GM12891 (cell line): ENCODE results near the gene PLPP7.

Source experiments
- DNase-seq: peaks from one replicate; pipeline ENCODE4 v3.0.0; 2011; ENCODE audit warnings: low spot score; ENCODE audit not compliant: insufficient read length
- FAIRE-seq: peaks from 2 replicates; lab custom pipeline; 2011; peaks lifted over from hg19 to GRCh38; lab: Jason Lieb, UNC
- PAX5 ChIP-seq: IDR thresholded peaks from 2 replicates; pipeline ENCODE4 v1.6.1; 2011; ENCODE audit warnings: low read length, moderate library complexity, mild to moderate bottlenecking; ENCODE audit not compliant: insufficient read depth, severe bottlenecking
- POLR2A ChIP-seq: IDR thresholded peaks from 2 replicates; pipeline ENCODE4 v1.6.1; 2011; ENCODE audit warnings: low read depth, low read length, control low read depth
- POLR2AphosphoS5 ChIP-seq: IDR thresholded peaks from 2 replicates; pipeline ENCODE4 v1.6.1; 2011; ENCODE audit warnings: low read depth, low read length, control low read depth
- POU2F2 ChIP-seq: IDR thresholded peaks from 2 replicates; pipeline ENCODE4 v1.6.1; 2011; ENCODE audit warnings: low read depth, mild to moderate bottlenecking, control low read depth, low read length, moderate library complexity
- SPI1 ChIP-seq: IDR thresholded peaks from 2 replicates; pipeline ENCODE4 v1.6.1; 2011; ENCODE audit warnings: low read depth, low read length, control low read depth
- TAF1 ChIP-seq: IDR thresholded peaks from 2 replicates; pipeline ENCODE4 v1.6.1; 2011; ENCODE audit warnings: low read depth, low read length, control low read depth

PLPP7 gene

DNA sequence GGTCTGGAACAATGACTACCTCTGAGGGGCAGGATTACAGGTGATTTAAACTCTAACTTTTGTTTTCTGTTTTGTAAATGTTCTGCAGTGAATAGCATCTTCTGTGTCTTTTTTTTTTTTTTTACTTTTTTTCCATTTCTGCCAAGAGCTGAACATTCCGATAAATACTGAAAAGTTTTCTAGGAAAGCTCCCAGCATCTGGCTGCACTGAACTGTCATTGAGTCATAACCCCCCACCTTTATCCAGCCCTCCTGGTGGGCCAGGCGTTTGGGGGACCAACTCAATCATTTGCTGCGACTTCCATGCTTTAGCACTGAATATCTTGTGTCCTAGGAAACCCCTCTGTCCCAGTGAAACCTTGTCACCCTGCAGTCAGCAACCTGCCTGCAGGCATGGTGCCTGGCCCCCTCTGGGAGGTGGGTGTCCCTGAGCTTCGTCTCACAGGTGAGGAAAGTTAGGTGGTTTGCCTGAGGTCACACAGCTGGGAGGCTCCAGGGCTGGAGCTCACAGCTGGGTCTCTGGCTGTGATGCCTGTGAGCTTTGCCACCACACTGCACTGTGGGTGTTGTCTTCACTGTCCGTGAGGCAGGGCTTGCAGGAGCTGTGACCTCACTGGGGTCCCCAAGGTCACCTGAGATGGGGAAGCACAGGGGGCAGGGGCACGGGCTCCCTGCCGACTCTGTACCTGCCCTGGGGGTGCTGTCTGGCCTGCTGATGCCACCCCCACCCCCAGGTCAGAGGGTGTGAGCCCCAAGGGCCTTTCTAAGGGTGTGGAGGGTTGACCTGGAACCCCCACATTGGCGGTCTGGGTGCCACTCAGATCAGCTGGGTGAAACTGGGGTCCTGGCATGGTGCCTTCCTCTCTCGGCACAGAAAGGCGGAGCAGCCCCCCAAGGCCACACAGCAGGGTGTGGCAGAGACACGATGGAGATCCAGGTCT is 14.1 kb downstream of the PLPP7 start:
- TF ChIP-seq POLR2A (no peak), POLR2AphosphoS5 (no peak), TAF1 (no peak), PAX5 (no peak), POU2F2 (no peak), SPI1 (no peak)
- FAIRE-seq: no peak
- DNase-seq: no peak

DNA sequence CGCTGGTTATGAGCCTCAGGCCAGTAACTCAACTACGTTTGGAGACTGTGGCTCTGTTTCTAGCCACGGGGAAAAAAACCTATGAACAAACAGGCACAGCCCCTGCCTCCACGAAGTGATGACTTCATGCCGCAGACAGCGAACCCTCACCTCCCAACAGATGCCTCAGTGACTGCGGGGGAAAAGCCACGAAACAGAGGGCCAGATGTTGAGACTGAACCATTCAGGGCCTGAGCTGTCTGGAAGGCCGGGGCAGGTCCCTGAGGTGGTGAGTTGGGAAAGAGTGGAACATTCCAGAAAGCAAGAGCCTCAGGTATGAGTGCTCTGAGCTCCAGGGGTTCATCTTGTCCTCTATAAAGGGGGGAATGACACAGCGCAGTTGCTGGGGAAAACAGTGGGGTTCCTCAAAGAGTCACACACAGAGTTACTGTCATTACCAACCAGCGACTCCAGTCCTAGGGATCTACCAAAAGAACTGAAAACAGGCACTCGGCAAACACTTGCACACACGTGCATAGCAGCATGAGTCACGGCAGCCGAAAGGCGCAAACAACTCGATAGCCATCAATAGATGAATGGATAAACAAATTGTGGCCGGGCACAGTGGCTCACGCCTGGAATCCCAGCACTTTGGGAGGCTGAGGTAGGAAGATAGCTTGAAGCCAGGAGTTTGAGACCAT is 15.3 kb downstream of the PLPP7 start:
- no peak for DNase-seq
- no peak for TF ChIP-seq POU2F2
- TF ChIP-seq TAF1: no peak
- TF ChIP-seq PAX5: no peak
- TF ChIP-seq SPI1: no peak
- TF ChIP-seq POLR2A: no peak
- TF ChIP-seq POLR2AphosphoS5: no peak
- no peak for FAIRE-seq

DNA sequence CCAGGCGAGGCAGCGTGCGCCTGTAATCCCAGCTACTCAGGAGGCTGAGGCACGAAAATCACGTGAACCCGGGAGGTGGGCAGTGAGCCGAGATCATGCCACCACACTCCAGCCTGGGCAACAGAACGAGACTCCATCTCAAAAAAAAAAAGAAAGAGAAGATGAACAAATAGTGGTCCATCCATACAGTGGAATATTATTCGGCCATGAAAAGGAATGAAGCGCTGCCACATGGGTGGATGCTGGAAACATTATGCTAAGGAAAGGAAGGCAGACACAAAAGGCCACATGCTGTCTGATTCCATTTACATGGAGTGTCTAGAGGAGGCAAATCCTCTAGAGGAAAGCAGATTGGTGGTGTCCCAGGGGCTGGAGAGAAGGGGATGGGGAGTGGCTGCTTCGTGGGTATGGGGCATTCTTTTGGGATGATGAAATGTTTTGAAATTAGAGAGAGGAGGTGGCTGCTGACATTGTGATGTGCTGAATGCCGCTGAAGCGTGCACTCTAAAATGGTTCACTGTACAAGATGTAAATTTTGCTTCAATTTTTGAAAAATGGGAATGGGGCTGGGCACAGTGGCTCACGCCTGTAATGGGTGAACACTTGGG is 17.0 kb downstream of the PLPP7 start:
- DNase-seq (no peak), FAIRE-seq (no peak)
- TF ChIP-seq TAF1 (no peak), POU2F2 (no peak), PAX5 (no peak), POLR2A (no peak), SPI1 (no peak)

DNA sequence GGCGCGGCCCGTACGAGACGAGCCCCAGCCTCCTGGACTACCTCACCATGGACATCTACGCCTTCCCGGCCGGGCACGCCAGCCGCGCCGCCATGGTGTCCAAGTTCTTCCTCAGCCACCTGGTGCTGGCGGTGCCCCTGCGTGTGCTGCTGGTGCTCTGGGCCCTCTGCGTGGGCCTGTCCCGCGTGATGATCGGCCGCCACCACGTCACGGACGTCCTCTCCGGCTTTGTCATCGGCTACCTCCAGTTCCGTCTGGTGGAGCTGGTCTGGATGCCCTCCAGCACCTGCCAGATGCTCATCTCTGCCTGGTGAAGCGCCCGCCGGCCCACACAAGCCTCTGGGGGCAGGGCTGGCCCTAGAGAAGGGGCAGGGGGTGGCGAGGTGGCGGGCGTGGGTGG is 18.5 kb downstream of the PLPP7 start:
- no peak for FAIRE-seq
- no peak for TF ChIP-seq SPI1
- TF ChIP-seq POLR2AphosphoS5: no peak
- no peak for TF ChIP-seq TAF1
- TF ChIP-seq POLR2A: no peak
- TF ChIP-seq POU2F2: no peak
- TF ChIP-seq PAX5: no peak
- no peak for DNase-seq

DNA sequence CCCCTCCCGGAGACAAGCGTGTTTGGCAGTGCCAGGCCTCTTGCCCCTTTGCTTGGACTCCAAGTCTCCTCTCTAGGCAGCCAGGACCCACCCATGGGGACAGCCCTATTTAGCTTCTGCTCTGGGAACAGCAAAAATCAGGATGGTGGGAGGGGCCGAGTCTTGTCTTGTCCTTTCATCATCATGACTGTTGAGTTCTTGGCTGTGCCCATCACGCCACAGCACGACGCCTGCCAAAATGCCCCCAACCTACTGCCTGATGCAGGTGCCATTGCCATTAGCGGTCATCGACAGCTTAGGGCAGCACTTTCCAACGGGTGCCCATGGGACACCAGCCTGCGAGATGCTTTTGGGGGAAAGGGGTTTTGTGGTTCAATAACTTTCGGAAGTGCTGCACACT is 18.9 kb downstream of the PLPP7 start:
- DNase-seq (no peak), FAIRE-seq (no peak)
- no peak for TF ChIP-seq POLR2A
- TF ChIP-seq TAF1: no peak
- TF ChIP-seq POLR2AphosphoS5: no peak
- no peak for TF ChIP-seq SPI1

DNA sequence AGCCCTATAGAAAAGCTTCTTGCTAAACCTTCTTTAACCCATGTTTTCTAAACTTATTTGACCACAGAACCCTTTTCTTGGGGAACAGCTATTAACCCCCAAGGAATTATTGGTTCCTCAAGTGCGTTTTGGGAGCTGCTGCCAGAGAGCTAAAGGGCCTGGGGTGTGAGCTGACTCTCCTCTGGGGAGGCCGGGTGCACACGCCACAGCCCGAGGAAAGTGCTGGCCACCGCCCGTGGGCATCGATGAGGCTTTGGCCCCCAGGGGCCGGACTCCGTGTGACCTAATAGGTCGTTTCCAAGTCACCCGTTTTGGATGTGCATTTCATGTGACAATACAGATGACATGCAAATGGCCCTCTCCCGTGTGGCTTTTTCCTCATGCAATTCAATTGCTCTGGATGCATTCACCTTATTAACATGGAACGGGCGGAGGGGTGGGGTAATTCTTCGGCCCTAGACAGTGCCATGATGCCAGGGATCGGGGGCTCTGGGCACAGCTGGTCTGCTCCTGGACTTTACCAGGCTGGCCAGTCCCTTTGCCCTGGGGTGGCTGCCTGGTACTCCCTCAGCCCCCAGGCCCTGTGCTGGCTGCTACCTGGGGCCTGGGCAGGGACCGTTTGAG is 19.5 kb downstream of the PLPP7 start:
- DNase-seq: no peak
- FAIRE-seq: no peak
- no peak for TF ChIP-seq POU2F2
- no peak for TF ChIP-seq PAX5
- no peak for TF ChIP-seq SPI1
- TF ChIP-seq TAF1: no peak
- no peak for TF ChIP-seq POLR2AphosphoS5
- no peak for TF ChIP-seq POLR2A

DNA sequence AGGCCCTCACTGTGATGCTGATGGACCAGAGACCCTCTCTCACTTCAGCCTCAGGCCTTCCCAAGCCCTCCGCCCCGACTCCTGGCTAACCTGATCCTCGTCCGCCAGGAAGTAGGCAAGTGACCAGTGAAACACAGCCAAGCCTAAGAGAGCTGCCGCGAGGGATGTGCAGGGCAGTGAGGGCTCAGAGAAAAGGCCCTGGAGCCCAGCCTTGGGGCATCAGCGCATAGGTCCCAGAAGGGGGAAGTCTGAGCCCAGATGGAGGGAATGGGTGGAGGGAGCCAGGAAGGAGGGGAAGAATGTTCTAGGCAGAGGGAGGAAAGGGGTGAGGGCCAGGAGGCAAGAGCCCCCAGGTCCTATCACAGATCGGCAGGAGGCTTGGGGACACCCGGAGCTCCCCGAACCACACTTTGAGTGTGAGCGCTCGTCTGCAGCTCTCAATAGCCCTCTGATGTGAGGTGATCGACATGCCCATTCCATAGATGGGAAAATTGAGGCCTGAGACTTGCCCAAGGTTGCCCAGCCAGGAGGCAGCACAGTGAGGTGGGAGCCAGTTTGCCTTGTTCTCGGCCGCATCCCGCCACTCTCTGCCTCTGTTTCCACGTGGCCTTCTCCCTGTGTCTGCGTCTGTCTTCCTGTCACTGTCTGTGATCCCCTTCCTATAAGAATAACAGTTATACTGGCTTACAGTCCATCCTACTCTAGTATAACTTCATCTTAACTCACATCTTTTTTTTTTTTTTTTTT is 20.2 kb downstream of the PLPP7 start:
- TF ChIP-seq POLR2A (no peak), POLR2AphosphoS5 (no peak), TAF1 (no peak), PAX5 (no peak)
- no peak for DNase-seq
- FAIRE-seq: no peak

DNA sequence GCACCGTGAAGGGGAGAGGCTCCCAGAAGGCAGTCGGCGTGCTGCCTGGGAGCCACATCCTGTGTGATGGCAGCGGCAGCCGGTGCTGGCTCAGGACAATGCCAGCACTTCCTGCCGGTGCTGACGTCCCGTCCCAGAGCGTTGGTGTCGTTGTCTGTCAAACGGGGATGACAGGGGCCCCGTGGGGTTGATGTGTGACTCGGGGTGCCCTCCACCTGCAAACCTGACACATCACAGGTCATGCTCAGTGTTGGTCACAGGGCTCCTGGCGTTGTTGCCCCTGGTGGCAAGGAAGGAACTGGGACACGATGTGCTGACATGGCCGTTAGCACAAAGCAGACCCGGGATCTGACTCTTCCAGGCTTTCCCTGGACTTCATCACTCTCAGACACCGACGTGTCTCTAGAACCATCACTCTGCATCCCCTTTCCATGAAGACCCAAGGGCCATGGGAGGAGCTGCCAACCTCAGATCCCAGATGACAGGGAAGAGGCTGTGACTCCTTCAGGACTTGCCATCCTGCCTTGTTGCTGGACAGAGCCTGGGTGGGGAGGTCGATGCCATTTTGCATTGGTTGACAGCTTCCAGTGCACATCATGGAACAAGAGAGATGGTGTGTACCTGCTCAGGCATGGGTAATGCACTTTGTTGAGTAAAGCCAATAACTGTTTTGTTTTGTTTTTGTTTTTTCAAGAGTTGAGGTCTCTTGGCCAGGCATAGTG is 21.5 kb downstream of the PLPP7 start:
- FAIRE-seq (peak; percentile 85), DNase-seq (no peak)

More for the DNA sequence above, 21.5 kb downstream of the PLPP7 start:
- TF ChIP-seq POLR2AphosphoS5: no peak
- TF ChIP-seq POLR2A: no peak
- TF ChIP-seq POU2F2: no peak
- TF ChIP-seq TAF1: no peak
- TF ChIP-seq SPI1: no peak
- no peak for TF ChIP-seq PAX5
